Smooth muscle cell (in vitro differentiated cells): ENCODE data around the gene KCTD12. TPM values are rescaled to one million over a fixed set of nuclear protein-coding genes. Genes with fewer than 3 reads are reported as not detected.

Experiments used
- DNase-seq: peaks from one replicate; lab custom pipeline; 2025; ENCODE audit not compliant: unreplicated experiment; lab: John Stamatoyannopoulos, UW
- H2AFZ ChIP-seq: fragments of 200-600 bp; sonication (generic); 2 replicates; pipeline ENCODE4 v1.6.0; 2016; ENCODE audit warnings: antibody characterized with exemption, low read depth, mild to moderate bottlenecking
- H3F3A ChIP-seq: fragments of 200-600 bp; sonication (generic); 2 replicates; pipeline ENCODE4 v1.6.0; 2017; ENCODE audit warnings: antibody characterized with exemption, low read depth
- H3K27ac ChIP-seq: fragments of 200-600 bp; sonication (generic); 2 replicates; pipeline ENCODE4 v1.5.1; 2016; ENCODE audit warnings: low read depth, mild to moderate bottlenecking
- H3K27me3 ChIP-seq: fragments of 200-600 bp; sonication (generic); 2 replicates; pipeline ENCODE4 v1.6.1; 2016; ENCODE audit warnings: low read depth, mild to moderate bottlenecking
- H3K36me3 ChIP-seq: fragments of 200-600 bp; sonication (generic); 2 replicates; pipeline ENCODE4 v1.5.1; 2016; ENCODE audit warnings: low read depth
- H3K4me1 ChIP-seq: fragments of 200-600 bp; sonication (generic); 2 replicates; pipeline ENCODE4 v1.5.1; 2016; ENCODE audit warnings: low read depth
- H3K4me2 ChIP-seq: fragments of 200-600 bp; sonication (generic); 2 replicates; pipeline ENCODE4 v1.6.0; 2016; ENCODE audit warnings: mild to moderate bottlenecking
- H3K4me3 ChIP-seq: fragments of 200-600 bp; sonication (generic); 2 replicates; pipeline ENCODE4 v1.5.1; 2016; ENCODE audit warnings: mild to moderate bottlenecking
- H3K79me2 ChIP-seq: fragments of 200-600 bp; sonication (generic); 2 replicates; pipeline ENCODE4 v1.6.0; 2016; ENCODE audit warnings: low read depth, mild to moderate bottlenecking
- H3K9ac ChIP-seq: fragments of 200-600 bp; sonication (generic); 2 replicates; pipeline ENCODE4 v1.6.0; 2016; ENCODE audit warnings: low read depth
- H3K9me3 ChIP-seq: fragments of 200-600 bp; sonication (generic); replicated peaks from 2 replicates; pipeline ENCODE4 v1.5.1; 2016; ENCODE audit warnings: low read depth
- H4K20me1 ChIP-seq: fragments of 200-600 bp; sonication (generic); 2 replicates; pipeline ENCODE4 v1.6.0; 2016; ENCODE audit warnings: low read depth
- CTCF ChIP-seq: fragments of 200-600 bp; sonication (generic); IDR thresholded peaks from 2 replicates; pipeline ENCODE4 v1.5.1; 2017; ENCODE audit warnings: borderline replicate concordance, mild to moderate bottlenecking, antibody characterized with exemption; ENCODE audit not compliant: insufficient read depth, poor library complexity, severe bottlenecking
- WGBS: methylation state at CpG from one replicate; pipeline ENCODE4 v1.1.7; 2016; ENCODE audit warnings: low lambda C conversion rate; 5-methylcytosine and 5-hydroxymethylcytosine counted together
- polyA plus RNA-seq: library from polyadenylated mRNA; unstranded; fragments of >200 nt; fragmentation: Nextera tagmentation; extraction: Ambion mirVana; gene quantifications from 2 replicates; pipeline ENCODE4 v1.2.1, GENCODE V29; 2016
- total RNA-seq: library from RNA; depleted of rRNA; stranded (reverse); fragments of >200 nt; gene quantifications from 2 replicates; pipeline ENCODE4 v1.2.3, GENCODE V29; 2014

KCTD12 gene
- total and polyA plus RNA-seq, 2 experiments from 2014 or later: 48.5 to 311 TPM

DNA sequence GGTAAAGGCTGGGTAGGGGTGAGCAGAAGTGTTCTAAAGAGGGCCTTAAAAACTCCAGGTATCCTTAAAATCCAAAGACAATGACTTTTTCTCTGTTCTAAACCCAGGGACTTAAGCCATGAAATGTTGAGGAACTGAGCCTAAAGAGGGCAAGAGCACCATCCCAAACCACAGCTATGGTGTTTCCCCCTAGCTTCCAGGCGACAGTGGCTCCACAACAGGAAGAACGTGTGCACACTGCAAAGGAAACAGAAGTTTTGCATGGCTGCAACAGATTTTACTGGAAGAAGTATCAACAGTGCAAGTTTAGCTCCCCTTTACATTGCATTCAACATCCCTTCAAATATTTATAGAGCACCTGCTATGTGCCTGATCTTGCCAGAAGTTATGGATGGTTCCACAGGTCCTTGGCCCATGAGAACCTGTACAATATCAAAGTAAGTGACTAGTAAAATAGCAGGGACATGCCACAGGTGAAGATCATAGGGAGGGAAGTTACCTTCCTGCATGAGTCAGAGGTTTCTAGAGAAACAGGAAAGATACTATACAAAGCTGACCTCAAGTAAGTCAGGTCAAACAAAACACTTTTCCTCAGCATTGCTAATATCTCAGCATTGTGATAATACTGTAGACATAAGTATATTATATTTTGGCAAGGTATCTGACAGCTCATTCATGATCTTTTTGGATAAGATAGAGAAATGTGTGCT is 8.4 kb upstream of the KCTD12 start:
- TF ChIP-seq CTCF: no peak
- Histone ChIP-seq H3K9me3 (no peaks in the 10 kb centered on the region), H3K4me3 (no peak overlapping the region), H3K27me3 (no peaks in the 10 kb centered on the region), H4K20me1 (no peaks in the 10 kb centered on the region), H2AFZ (no peak overlapping the region), H3K79me2 (no peaks in the 10 kb centered on the region), H3K36me3 (no peaks in the 10 kb centered on the region), H3K4me1 (no peaks in the 10 kb centered on the region), H3K27ac (no peak overlapping the region), H3K9ac (no peak overlapping the region), H3K4me2 (no peak overlapping the region), H3F3A (no peaks in the 10 kb centered on the region)
- no peak for DNase-seq
- 65% methylated on average over 2 of the region's 2 CpGs for WGBS

GRCh38 chr13:76892488-76892887 is 6.3 kb upstream of the KCTD12 start:
- H4K20me1 ChIP-seq: no peaks in the 10 kb centered on the region
- H3K36me3 ChIP-seq: no peaks in the 10 kb centered on the region
- no peak for TF ChIP-seq CTCF
- no peak overlapping the region for H3K4me3 ChIP-seq
- H3K4me2 ChIP-seq: no peak overlapping the region
- no peak overlapping the region for H3K27ac ChIP-seq
- H3K9ac ChIP-seq: no peak overlapping the region
- no peaks in the 10 kb centered on the region for H3K27me3 ChIP-seq
- H2AFZ ChIP-seq: no peak overlapping the region
- H3K79me2 ChIP-seq: no peaks in the 10 kb centered on the region
- DNase-seq: no peak
- peaks cover 9% of the 10 kb centered on the region for H3F3A ChIP-seq
- H3K9me3 ChIP-seq: no peaks in the 10 kb centered on the region
- 85% methylated on average over 1 of the region's 1 CpG for WGBS
- H3K4me1 ChIP-seq: no peaks in the 10 kb centered on the region

DNA sequence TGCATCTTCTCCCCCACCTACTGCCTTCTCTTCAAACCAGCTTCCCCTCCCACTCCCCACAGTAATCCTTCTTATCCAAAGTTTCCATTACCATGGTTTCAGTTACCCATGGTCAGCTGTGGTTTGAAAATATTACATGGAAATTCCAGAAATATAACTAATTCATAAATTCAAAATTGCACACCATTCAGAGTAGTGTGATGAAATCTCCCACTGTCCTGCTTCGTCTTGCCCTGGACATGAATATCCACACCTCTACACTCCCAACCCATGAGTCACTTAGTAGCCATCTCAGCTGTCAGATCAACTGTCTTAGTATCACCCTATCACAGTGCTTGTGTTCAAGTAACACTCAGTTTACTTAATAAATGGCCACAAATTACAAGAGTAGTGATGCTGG is 3.8 kb upstream of the KCTD12 start:
- WGBS: 14% methylated on average over 1 of the region's 1 CpG
- no peaks in the 10 kb centered on the region for H3K27me3 ChIP-seq
- H2AFZ ChIP-seq: no peak overlapping the region
- H4K20me1 ChIP-seq: peaks cover 10% of the 10 kb centered on the region
- no peaks in the 10 kb centered on the region for H3K9me3 ChIP-seq
- TF ChIP-seq CTCF: no peak
- H3K4me1 ChIP-seq: peaks cover 6% of the 10 kb centered on the region
- H3F3A ChIP-seq: peaks cover 16% of the 10 kb centered on the region
- H3K9ac ChIP-seq: no peak overlapping the region
- H3K27ac ChIP-seq: peak overlapping the region; percentile 61
- DNase-seq: no peak
- peaks cover 7% of the 10 kb centered on the region for H3K79me2 ChIP-seq
- no peaks in the 10 kb centered on the region for H3K36me3 ChIP-seq
- H3K4me3 ChIP-seq: no peak overlapping the region
- H3K4me2 ChIP-seq: peak overlapping the region; percentile 34

GRCh38 chr13:76889254-76889653 is 3.0 kb upstream of the KCTD12 start:
- Histone ChIP-seq H3K79me2 (peaks cover 14% of the 10 kb centered on the region), H3K9me3 (no peaks in the 10 kb centered on the region), H3K27me3 (no peaks in the 10 kb centered on the region), H3K9ac (no peak overlapping the region), H3K4me1 (peaks cover 6% of the 10 kb centered on the region), H3K36me3 (no peaks in the 10 kb centered on the region), H4K20me1 (peaks cover 17% of the 10 kb centered on the region), H3F3A (peaks cover 16% of the 10 kb centered on the region), H2AFZ (no peak overlapping the region), H3K4me2 (peak overlapping the region; percentile 34), H3K27ac (peak overlapping the region; percentile 61), H3K4me3 (no peak overlapping the region)
- no peak for TF ChIP-seq CTCF
- DNase-seq: no peak
- WGBS: 62% methylated on average over 1 of the region's 1 CpG
